Measurements from ENCODE around the gene ANKS3.
A peak's percentile ranks its signal among the peaks of the same experiment; 100 is the strongest.

The ANKS3 gene

DNA sequence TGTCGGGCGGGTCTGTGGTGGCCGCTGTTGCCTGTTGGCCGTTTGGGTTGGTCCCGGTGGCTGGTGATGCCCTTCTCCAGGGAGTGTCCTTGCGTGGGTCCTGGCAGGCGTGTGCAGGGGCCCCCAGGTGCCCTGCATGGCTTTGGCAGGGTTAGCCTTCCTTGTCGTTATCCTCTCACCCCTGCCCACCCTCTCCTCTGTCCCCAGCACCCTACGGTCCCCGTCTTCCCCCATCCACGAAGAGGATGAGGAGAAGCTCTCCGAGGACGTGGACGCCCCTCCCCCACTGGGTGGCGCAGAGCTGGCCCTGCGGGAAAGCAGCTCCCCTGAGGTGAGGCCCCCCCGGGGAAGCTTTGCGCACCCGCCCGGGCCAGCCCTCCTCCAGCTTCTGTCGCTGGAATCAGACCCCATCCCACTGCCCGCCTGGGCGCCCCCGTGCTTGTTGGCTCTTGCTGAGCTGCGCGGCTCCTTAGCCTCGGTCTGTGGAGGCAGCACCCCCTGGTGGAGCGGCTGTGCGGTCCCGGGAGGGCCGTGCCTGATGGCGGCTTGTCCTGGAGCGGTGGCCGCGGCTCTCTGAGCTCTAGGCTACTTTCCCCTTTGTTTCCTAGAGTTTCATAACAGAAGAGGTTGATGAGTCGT lies 51.3 kb downstream of the ANKS3 start:
- peak; percentile 33 for DNase-seq

GRCh38 chr16:4682084-4682591 lies 51.9 kb downstream of the ANKS3 start:
- DNase-seq, result no peak

DNA sequence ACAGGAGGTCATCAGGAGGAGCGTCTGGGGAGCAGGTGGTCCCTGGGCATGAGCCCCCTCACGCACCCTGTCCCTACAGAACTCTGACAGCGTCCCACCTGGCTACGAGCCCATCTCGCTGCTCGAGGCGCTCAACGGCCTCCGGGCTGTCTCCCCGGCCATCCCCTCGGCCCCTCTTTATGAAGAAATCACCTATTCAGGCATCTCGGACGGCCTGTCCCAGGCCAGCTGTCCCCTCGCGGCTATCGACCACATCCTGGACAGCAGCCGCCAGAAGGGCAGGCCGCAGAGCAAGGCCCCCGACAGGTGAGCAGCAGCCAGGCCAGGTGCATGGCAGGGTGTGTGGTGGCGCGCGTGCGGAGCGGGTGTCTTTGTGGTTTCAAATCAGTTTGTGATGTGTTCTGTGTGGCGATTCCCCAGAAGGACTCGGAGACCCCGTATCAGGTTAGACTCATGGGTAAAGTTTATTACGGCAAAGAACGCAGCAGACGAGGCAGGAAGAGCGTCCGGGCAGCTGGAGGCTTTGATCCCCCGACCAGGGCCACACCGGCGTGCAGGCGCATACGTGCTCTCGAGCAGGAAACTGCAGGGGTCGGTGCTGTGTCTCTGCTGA lies 52.5 kb downstream of the ANKS3 start:
- DNase-seq, result no peak

DNA sequence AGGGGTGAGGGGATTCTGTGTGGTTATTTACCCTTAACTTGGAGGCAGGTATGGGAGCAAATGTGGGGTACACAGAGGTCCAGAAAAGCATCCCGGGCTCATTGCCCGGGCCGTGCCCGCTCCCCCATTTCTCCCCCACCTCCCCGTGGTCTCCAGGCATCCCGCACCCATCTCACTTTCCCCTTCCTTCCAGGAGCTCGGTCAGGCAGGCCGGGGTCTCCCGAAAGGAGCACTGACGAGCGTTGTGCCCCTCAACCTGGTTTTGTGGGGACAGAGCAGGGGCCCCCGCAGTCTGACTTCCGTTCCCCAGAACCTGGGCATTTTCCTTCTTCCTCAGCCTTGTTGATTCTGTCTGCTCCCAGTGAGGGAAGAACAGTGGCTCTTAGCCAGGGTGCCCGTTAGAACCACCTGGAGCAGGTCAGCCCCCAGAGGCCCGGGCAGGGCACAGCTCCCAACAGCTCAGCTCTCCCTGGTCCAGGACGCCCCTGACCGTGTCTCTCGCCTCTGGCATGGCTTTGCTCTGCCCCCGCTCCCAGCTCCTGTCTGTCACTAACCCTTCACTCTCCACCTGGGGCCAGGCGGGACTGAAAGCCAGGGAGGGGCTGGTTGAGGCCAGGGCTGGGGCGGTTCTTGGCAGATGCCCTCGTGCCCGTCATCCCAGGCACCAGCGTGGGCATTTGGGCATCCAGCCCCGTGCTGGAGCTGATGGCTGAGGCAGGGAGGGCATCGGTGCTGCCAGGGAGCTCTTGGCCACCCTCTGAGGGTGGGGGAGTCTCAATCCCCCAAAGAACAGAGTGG lies 53.2 kb downstream of the ANKS3 start:
- no peak for DNase-seq

DNA sequence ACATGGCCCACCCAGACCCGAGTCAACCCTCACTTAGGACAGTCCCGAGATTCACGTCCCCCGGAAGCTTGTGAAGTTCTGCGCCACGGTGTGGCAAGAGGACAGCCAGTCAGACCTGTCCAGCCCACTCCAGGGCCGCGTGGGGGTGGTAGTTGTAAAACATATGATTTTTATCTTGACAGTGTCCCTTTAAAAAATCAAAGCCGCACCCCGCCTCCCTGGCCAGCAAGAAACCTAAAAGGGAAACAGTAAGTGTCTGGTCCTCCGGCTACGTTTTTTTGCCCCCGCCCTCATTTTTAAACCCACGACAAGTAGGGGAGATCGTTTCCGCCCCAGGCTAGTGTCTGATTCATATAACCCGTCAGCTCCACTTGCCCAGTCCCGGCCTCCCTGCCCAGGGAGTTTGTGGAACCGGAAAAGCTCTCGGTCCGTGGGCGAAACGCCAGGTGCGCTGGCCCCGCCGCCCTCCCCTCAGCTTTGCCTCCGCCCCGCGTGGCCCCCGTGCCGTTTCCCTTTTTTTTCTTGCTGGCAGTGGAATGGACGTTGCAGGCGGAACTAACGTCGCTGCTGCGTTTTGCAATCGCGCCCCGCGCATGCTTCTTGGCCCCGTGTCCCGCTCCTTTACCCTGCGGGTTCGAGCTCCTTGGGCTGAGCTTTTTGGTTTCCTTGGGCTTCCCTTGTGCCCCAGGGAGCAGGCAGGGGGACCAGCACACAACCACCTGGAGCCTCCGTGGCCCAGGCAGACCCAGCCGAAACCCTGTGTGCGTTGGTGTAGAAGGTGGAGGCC lies 54.0 kb downstream of the ANKS3 start:
- DNase-seq, result peak; percentile 50

GRCh38 chr16:4679156-4679849 lies 54.8 kb downstream of the ANKS3 start:
- DNase-seq, result no peak

DNA sequence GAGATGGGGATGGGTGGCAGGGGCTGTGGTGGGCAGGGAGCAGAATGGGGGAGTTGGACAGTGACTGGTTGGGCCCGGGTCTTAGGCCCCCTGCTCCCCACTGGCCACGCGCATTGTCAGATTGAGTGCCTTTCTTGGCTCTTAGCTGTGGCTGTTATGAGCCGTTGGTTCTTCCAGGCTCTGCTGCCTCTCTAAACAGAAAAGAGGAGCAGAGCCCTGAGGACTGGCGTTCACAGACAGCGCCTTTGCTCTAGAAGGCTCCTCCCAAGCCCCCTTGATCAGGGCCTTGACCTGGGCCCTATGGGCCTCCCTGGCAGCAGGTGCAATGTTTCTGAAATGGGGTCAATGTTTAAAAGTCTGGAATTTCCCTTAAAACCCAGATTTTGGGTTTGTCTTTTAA lies 55.5 kb downstream of the ANKS3 start:
- no peak for DNase-seq

DNA sequence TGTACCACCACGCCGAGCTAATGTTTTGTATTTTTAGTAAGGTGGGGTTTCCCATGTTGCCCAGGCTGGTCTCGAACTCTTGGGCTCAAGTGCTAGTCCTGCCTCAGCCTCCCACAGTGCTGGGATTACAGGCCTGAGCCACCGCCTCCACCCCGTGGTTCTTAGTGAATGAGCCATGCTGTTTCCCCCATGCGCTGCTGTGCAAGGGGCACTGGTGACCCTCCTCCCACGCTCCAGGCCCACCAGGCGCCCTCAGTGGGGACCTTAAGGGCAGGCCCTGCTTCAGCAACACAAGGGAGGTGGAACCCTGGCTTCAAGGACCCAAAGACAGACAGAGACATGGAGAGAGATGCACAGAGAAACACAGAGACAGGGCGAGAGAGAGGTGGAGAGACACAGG lies 56.1 kb downstream of the ANKS3 start:
- no peak for DNase-seq

DNA sequence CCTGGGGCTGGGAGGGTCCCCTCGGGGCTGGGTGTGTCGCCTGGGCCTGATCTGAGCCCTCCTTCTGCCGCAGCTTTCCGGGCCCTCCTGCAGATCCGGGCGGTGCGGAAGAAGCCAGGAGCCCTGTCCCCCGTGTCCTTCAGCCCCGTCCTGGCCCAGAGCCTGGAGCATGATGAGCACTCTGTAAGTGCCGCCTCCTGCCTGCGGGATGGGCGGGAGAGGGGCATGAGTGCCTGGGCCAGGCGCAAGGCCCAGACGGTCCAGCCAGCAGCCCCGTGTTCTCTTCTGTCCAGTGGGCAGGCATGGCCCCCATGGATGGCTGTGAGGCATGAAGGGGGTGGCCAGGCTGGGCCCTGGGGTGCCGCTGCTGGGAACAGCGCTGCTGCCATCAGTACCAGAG lies 56.7 kb downstream of the ANKS3 start:
- no peak for DNase-seq

GRCh38 chr16:4676831-4677230 lies 57.2 kb downstream of the ANKS3 start:
- no peak for DNase-seq

DNA sequence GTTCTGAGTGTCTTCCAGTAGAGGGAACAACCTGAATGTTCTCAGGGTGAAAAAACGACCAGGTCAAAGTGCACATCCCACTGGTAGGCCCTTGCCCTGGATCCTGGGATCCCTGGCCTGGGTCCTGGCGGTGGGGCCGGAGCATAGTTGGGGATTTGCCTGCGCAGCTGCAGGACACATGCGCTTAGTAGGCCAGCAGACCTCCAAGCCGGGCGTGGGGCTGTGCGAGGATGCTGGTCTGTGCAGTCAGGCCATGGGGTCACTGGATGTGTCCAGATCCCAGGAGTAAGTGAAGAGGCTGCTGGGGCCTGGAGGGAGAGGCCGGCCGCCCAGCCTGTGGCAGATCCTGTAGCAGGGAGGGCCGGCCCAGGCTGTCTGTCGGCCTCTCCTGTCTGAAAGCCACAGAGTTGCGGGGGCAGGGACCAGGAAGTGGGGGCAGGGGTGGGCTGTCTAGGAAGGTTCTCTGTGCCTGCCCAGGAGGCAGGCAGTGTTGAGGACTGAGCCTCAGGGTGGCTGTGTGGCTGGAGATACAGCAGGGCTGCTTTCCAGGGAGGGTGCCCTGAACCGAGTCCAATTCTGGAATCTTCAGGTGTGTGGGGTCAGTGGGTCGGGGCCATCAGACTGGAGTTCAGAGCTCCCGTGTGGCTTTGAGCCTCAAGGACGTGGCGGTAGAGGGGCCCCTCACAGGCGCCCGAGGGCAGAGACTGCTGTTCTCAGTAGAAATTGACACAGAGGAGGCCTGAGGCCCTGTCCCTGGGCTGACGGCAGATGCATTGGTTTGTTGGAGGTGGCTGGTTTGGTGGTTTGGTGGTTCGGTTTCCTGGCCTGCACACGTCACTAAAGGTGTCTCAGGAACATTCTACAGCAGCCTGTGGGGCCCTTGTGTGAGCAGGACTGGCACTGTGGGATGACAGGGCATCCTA lies 57.9 kb downstream of the ANKS3 start:
- DNase-seq, result peak; percentile 71

DNA sequence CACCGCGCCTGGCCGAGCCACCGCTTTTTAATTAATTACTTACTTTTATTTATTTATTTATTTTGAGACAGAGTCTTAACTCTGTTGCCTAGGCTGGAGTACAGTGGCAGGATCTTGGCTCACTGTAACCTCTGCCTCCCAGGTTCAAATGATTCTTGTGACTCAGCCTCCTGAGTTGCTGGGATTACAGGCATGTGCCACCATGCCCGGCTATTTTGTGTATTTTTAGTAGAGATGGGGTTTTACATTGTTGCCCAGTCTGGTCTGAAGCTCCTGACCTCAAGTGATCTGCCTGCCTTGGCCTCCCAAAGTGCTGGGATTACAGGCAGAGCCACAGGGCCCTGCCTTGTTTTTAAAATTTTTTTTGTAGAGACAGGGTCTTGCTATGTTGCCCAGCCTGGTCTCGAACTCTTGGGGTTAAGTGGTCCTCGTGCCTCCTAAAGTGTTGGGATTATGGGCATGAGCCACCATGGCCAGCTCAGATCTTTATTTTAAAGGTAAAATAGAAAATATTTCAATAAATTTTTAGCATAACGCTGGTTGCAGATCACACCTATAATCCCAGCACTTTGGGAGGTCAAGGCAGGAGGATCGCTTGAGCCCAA lies 59.0 kb downstream of the ANKS3 start:
- no peak for DNase-seq

GRCh38 chr16:4673387-4674046 lies 60.6 kb downstream of the ANKS3 start:
- DNase-seq, result no peak

DNA sequence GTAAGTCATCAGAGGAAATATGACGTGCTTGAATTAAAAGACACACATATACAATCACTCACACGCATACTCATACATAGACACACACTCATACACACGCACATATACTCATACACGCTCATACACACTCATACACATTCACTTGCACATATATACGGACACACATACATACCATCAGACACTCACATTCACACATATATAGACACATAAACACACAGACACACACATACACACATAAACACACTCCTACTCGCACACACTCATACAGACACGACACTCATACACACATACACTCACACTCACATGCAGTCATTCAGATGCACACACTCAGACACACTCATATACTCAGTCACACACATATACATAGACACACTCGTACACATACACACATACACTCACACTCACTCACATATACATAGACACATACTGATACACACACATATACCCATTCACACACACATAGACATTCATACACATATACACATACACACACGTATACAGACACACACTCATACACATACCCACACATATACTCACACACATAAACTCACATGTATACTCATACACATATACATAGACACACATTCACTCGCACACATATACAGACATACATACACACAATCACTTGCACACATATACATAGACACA lies 65.6 kb downstream of the ANKS3 start:
- no peak for DNase-seq

GRCh38 chr16:4667203-4667963 lies 66.7 kb downstream of the ANKS3 start:
- no peak for DNase-seq

- DNase-seq, result no peak
Observed at GRCh38 chr16:4666537-4667202, 67.4 kb downstream of the ANKS3 start.

GRCh38 chr16:4664538-4665418 lies 69.3 kb downstream of the ANKS3 start:
- peak; percentile 45 for DNase-seq
